Hematopoietic multipotent progenitor cell (in vitro differentiated cells): ENCODE results near the gene SKAP2. TPM values are rescaled to one million over a fixed set of nuclear protein-coding genes. Genes with fewer than 3 reads are reported as not detected.

Source experiments
- DNase-seq, 3 donors: peaks; one replicate each; pipeline ENCODE4 v3.0.0-alpha.2; 2011 to 2015; ENCODE audit warnings: low read depth in 2 of 3, low spot score in 2 of 3
- total RNA-seq: library from RNA; depleted of rRNA; stranded (reverse); fragments of >200 nt; gene quantifications from one replicate; pipeline ENCODE4 v1.2.3, GENCODE V29; 2012

Gene SKAP2
- total RNA-seq, 1 donor = 6.5 TPM

GRCh38 chr7:26698194-26698593 is 166.2 kb downstream of the SKAP2 start:
- no peak for DNase-seq

- no peak for DNase-seq
Observed at GRCh38 chr7:26696978-26697377, 167.4 kb downstream of the SKAP2 start.

- no peak for DNase-seq
Observed at GRCh38 chr7:26696161-26696560, 168.2 kb downstream of the SKAP2 start.

GRCh38 chr7:26694713-26695112 is 169.7 kb downstream of the SKAP2 start:
- no peak for DNase-seq

- no peak for DNase-seq
Observed at GRCh38 chr7:26694141-26694540, 170.2 kb downstream of the SKAP2 start.

- no peak for DNase-seq
Observed at GRCh38 chr7:26691886-26692285, 172.5 kb downstream of the SKAP2 start.

GRCh38 chr7:26691406-26691805 is 173.0 kb downstream of the SKAP2 start:
- DNase-seq = peak in 1 of 3 donors; percentile 56

GRCh38 chr7:26690135-26690805 is 174.1 kb downstream of the SKAP2 start:
- DNase-seq = no peak

- DNase-seq = peak in 2 of 3 donors; percentile 59 to 86
Observed at GRCh38 chr7:26688936-26689506, 175.4 kb downstream of the SKAP2 start.

GRCh38 chr7:26688388-26688787 is 176.0 kb downstream of the SKAP2 start:
- DNase-seq = no peak

- no peak for DNase-seq
Observed at GRCh38 chr7:26687032-26687431, 177.4 kb downstream of the SKAP2 start.

- peak in 2 of 3 donors; percentile 55 to 82 for DNase-seq
Observed at GRCh38 chr7:26686448-26686981, 177.9 kb downstream of the SKAP2 start.

GRCh38 chr7:26685606-26686005 is 178.8 kb downstream of the SKAP2 start:
- DNase-seq = no peak

GRCh38 chr7:26684447-26684846 is 179.9 kb downstream of the SKAP2 start:
- no peak for DNase-seq

- DNase-seq = no peak
Observed at GRCh38 chr7:26683277-26683676, 181.1 kb downstream of the SKAP2 start.

GRCh38 chr7:26681819-26682418 is 182.5 kb downstream of the SKAP2 start:
- peak in 1 of 3 donors; percentile 74 for DNase-seq

- no peak for DNase-seq
Observed at GRCh38 chr7:26680587-26680986, 183.8 kb downstream of the SKAP2 start.

- no peak for DNase-seq
Observed at GRCh38 chr7:26675143-26675887, 189.1 kb downstream of the SKAP2 start.

- DNase-seq = no peak
Observed at GRCh38 chr7:26673858-26674257, 190.5 kb downstream of the SKAP2 start.

- no peak for DNase-seq
Observed at GRCh38 chr7:26673271-26673670, 191.1 kb downstream of the SKAP2 start.

- DNase-seq = no peak
Observed at GRCh38 chr7:26670841-26671240, 193.5 kb downstream of the SKAP2 start.
